T-cell (primary cell): ENCODE measurements around the gene AHNAK. TPM values are rescaled to one million over a fixed set of nuclear protein-coding genes. Genes with fewer than 3 reads are reported as not detected.
"Not testable (repeated sequence)": the region's sequence is repeated elsewhere in the genome, so short reads cannot be mapped to it uniquely, and the experiment has no call there.

Experiments
- ATAC-seq, 4 experiments: fragments of 200-7000 bp in 3 of 4; fragments of 150-1000 bp in 1 of 4; cut with Tn5 transposase; replicated peaks in 1 of 4; 1 replicate in 3 of 4; 2 replicates in 1 of 4; pipeline ENCODE4 v1.10.0; 2021; ENCODE audit warnings: moderate library complexity in 3 of 4, mild to moderate bottlenecking in 2 of 4, moderate number of reproducible peaks in 1 of 4
- CTCF ChIA-PET, 2 donors: fragments of 300-600 bp; sonication (Branson Sonifier 250); formaldehyde crosslinking; loops; one replicate each; lab custom pipeline; 2022; ENCODE audit warnings: antibody characterized with exemption in 2 of 2; lab: Charles Lee
- POLR2A ChIA-PET, 2 donors: fragments of 300-600 bp; sonication (Branson Sonifier 250); formaldehyde crosslinking; loops; one replicate each; lab custom pipeline; 2022; ENCODE audit warnings: antibody characterized with exemption in 2 of 2; lab: Charles Lee
- DNase-seq, 35 experiments: peaks; one replicate each; pipeline versions ENCODE4 v3.0.0 to v3.0.0-alpha.2; 2013 to 2023
- H3K27ac ChIP-seq: one replicate; pipeline ENCODE4 v1.5.1; 2013; ENCODE audit warnings: low read length
- H3K27me3 ChIP-seq, 2 experiments: replicated peaks in 1 of 2; 1 replicate in 1 of 2; 2 replicates in 1 of 2; pipeline versions ENCODE4 v1.6.1 to v1.7.0; 2013; ENCODE audit warnings: low read length in 1 of 2, mixed read lengths in 1 of 2; ENCODE audit not compliant: control insufficient read depth in 2 of 2, insufficient read depth in 2 of 2; ENCODE audit errors: extremely low read depth in 1 of 2
- H3K36me3 ChIP-seq, 2 donors: 1 replicate in 1 of 2; 2 replicates in 1 of 2; pipeline versions ENCODE4 v1.6.1 to v1.7.0; 2013; ENCODE audit warnings: low read length in 1 of 2; ENCODE audit not compliant: control insufficient read depth in 2 of 2, insufficient read depth in 1 of 2; ENCODE audit errors: extremely low read depth in 1 of 2
- H3K4me1 ChIP-seq, 2 experiments: 1 replicate in 1 of 2; 2 replicates in 1 of 2; pipeline versions ENCODE4 v1.6.1 to v1.7.0; 2013; ENCODE audit warnings: low read length in 2 of 2, mixed read lengths in 1 of 2; ENCODE audit not compliant: insufficient read depth in 2 of 2, control insufficient read depth in 1 of 2; ENCODE audit errors: extremely low read depth in 1 of 2
- H3K4me3 ChIP-seq, 2 donors: 1 replicate in 1 of 2; 2 replicates in 1 of 2; pipeline versions ENCODE4 v1.5.1 to v1.7.0; 2013; ENCODE audit warnings: mild to moderate bottlenecking in 2 of 2, low read length in 1 of 2, moderate library complexity in 1 of 2; ENCODE audit not compliant: control insufficient read depth in 1 of 2; ENCODE audit errors: extremely low read depth in 1 of 2
- H3K9me3 ChIP-seq: 2 replicates; pipeline ENCODE4 v1.7.0; 2013
- H3K27ac Mint-ChIP-seq, 2 donors: one replicate each; pipeline ENCODE4 v1.8.0; 2020 to 2021; ENCODE audit warnings: mild to moderate bottlenecking in 2 of 2, mixed read lengths in 2 of 2
- H3K27me3 Mint-ChIP-seq, 2 donors: one replicate each; pipeline ENCODE4 v1.8.0; 2021 to 2022; ENCODE audit warnings: mixed read lengths in 2 of 2
- H3K36me3 Mint-ChIP-seq: one replicate; pipeline ENCODE4 v1.8.0; 2021; ENCODE audit warnings: mixed read lengths
- H3K4me1 Mint-ChIP-seq, 3 donors: one replicate each; pipeline ENCODE4 v1.8.0; 2020 to 2022; ENCODE audit warnings: mixed read lengths in 3 of 3, mild to moderate bottlenecking in 1 of 3
- H3K4me3 Mint-ChIP-seq, 3 donors: one replicate each; pipeline ENCODE4 v1.8.0; 2020 to 2022; ENCODE audit warnings: mild to moderate bottlenecking in 3 of 3, mixed read lengths in 3 of 3, moderate library complexity in 3 of 3
- H3K9me3 Mint-ChIP-seq, 3 donors: one replicate each; pipeline ENCODE4 v1.8.0; 2020 to 2022; ENCODE audit warnings: mixed read lengths in 3 of 3
- WGBS: methylation state at CpG from one replicate; pipeline ENCODE4 v1.1.5; 2013; ENCODE audit warnings: missing lambda C conversion rate; ENCODE audit not compliant: insufficient coverage; 5-methylcytosine and 5-hydroxymethylcytosine counted together
- total RNA-seq, 35 experiments: library from RNA in 6 of 35; stranded (reverse) in 6 of 35; fragments of 120-200 nt in 1 of 35; gene quantifications; one replicate each; pipeline versions ENCODE4 v1.2.1 to v1.2.4 and lab custom pipeline; 2013 to 2026

Gene AHNAK
- total RNA-seq, 5 donors from 2014 or later (not counting 1 experiment from before 2014, with no cell fraction given): 267 to 636 (median 395) TPM

- Histone ChIP-seq H3K27ac (peak overlapping the region; percentile 92), H3K36me3 (peaks cover 13 to 51% of the 10 kb centered on the region in 2 donors), H3K4me1 (peaks cover 15 to 52% of the 10 kb centered on the region in 2 experiments), H3K27me3 (no peaks in the 10 kb centered on the region), H3K4me3 (peak overlapping the region; percentile 52 to 93), H3K9me3 (no peaks in the 10 kb centered on the region)
- peaks cover 47 to 59% (median 57%) of the 10 kb centered on the region in 3 donors for H3K4me1 Mint-ChIP-seq
- WGBS: 3% methylated on average over 10 of the region's 17 CpGs
- DNase-seq: no peak
- H3K36me3 Mint-ChIP-seq: peaks cover 35% of the 10 kb centered on the region
- ATAC-seq: no peak
- ChIA-PET CTCF (interaction anchor here (0.5 to 3.2 kb wide), 33 partner anchors 9 to 290 kb away, joined by 3 to 27 read pairs (median 5); partner anchors contain the start of genes B3GAT3 (in 1 of the 2), BSCL2 (in 1 of the 2), C11orf98 (in 1 of the 2) and CSKMT (in 1 of the 2)), POLR2A (interaction anchor here (0.5 to 3.1 kb wide), 27 partner anchors 8 to 291 kb away, joined by 3 to 28 read pairs (median 7); partner anchors contain the start of genes C11orf98 (in 2 of the 2), CSKMT (in 2 of the 2), B3GAT3 (in 1 of the 2) and EEF1G (in 1 of the 2))
- no peaks in the 10 kb centered on the region for H3K9me3 Mint-ChIP-seq
- H3K27ac Mint-ChIP-seq: peak overlapping the region; percentile 98 to 99
- H3K27me3 Mint-ChIP-seq: no peaks in the 10 kb centered on the region
- H3K4me3 Mint-ChIP-seq: peak overlapping the region; percentile 96 to 99 (median 97)
Observed at GRCh38 chr11:62592146-62592815, 45.7 kb upstream of the AHNAK start.

DNA sequence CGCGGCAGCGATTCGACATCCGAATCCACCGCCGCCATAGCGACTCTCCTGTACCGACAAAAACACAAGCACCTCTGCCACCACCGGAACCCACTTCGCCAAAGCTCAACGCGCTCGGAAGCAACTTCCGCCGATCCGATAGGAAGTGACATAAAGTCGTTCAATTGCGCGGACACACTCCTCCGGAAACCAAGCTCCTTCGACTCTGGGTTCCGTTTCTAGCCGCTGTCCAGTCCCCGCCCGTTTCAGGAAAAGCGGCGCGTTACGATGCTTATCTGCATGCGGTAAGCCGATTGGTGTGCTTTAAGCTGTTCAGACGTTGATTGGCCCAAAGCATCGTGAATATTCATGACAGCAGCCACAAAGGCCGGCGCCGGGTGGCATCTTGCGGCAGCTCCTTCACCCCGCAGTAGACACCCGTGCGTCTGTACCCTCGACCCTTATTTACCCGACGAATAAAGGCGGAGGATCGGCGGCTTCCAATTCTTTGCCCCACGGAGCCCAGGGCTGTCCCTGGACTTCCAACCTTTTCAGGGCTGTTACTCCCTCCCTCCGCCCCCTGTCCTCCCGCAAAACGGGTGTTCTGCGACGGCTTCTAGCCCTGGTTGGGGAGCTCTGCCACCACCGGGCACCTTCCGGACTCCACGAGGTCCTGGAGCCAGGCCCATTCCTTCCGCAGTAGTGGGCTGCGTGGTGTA lies 45.0 kb upstream of the AHNAK start, which contains the start of gene TUT1:
TUT1 (minus strand) TSS at position 76 of the 698 bp plus-strand sequence; CDS start at position 38, 38 bp downstream.
- Histone ChIP-seq H3K27me3 (no peaks in the 10 kb centered on the region), H3K4me3 (peak within 1 kb of the TSS; percentile 90 to 93), H3K27ac (peak within 1 kb of the TSS; percentile 92), H3K9me3 (no peaks in the 10 kb centered on the region), H3K36me3 (peaks cover 15 to 45% of the 10 kb centered on the region in 2 donors), H3K4me1 (peaks cover 15 to 48% of the 10 kb centered on the region in 2 experiments)
- peaks cover 31% of the 10 kb centered on the region for H3K36me3 Mint-ChIP-seq
- H3K27ac Mint-ChIP-seq: peak within 1 kb of the TSS; percentile 98 to 99
- peaks cover 44 to 57% (median 55%) of the 10 kb centered on the region in 3 donors for H3K4me1 Mint-ChIP-seq
- CTCF ChIA-PET: interaction anchor here (0.5 to 3.2 kb wide), 37 partner anchors 8 to 420 kb away, joined by 3 to 27 read pairs (median 5); partner anchors contain the start of genes CSKMT (in 2 of the 2), B3GAT3 (in 1 of the 2), BSCL2 (in 1 of the 2) and C11orf98 (in 1 of the 2)
- H3K4me3 Mint-ChIP-seq: peak within 1 kb of the TSS; percentile 96 to 99 (median 97)
- POLR2A ChIA-PET: interaction anchor here (0.5 to 3.1 kb wide), 33 partner anchors 9 to 291 kb away, joined by 3 to 28 read pairs (median 6); partner anchors contain the start of genes C11orf98 (in 2 of the 2), CSKMT (in 2 of the 2), B3GAT3 (in 1 of the 2) and EEF1G (in 1 of the 2)
- DNase-seq (peak; percentile 91 to 99 (median 96)), ATAC-seq (peak; percentile 85 to 91 (median 88))
- no peaks in the 10 kb centered on the region for H3K9me3 Mint-ChIP-seq
- H3K27me3 Mint-ChIP-seq: no peaks in the 10 kb centered on the region
- WGBS: under 1% methylated on average over 58 of the region's 58 CpGs

GRCh38 chr11:62588966-62589637 lies 42.5 kb upstream of the AHNAK start:
- peak overlapping the region in 1 of 3 donors; percentile 97 for H3K4me3 Mint-ChIP-seq
- POLR2A ChIA-PET: no interaction called here
- Histone ChIP-seq H3K27ac (no peak overlapping the region), H3K36me3 (peaks cover 9 to 37% of the 10 kb centered on the region in 2 donors), H3K4me3 (no peak overlapping the region), H3K9me3 (no peaks in the 10 kb centered on the region), H3K27me3 (no peaks in the 10 kb centered on the region), H3K4me1 (peaks cover 15 to 42% of the 10 kb centered on the region in 2 experiments)
- H3K9me3 Mint-ChIP-seq: no peaks in the 10 kb centered on the region
- H3K4me1 Mint-ChIP-seq: peaks cover 32 to 50% (median 48%) of the 10 kb centered on the region in 3 donors
- peaks cover 14% of the 10 kb centered on the region for H3K36me3 Mint-ChIP-seq
- DNase-seq (peak in 1 of 35 experiments; percentile 13), ATAC-seq (no peak)
- 76% methylated on average over 11 of the region's 18 CpGs for WGBS
- H3K27ac Mint-ChIP-seq: peak overlapping the region in 1 of 2 donors; percentile 98
- no peaks in the 10 kb centered on the region for H3K27me3 Mint-ChIP-seq
- CTCF ChIA-PET: interaction anchor here in 1 of 2 donors (0.6 to 2.1 kb wide), 2 partner anchors 164 to 184 kb away, joined by 4 to 7 read pairs; no protein-coding TSS in a partner anchor

GRCh38 chr11:62585356-62585755 lies 38.8 kb upstream of the AHNAK start:
- H3K36me3 Mint-ChIP-seq: peaks cover 16% of the 10 kb centered on the region
- Histone ChIP-seq H3K4me1 (peaks cover 0 to 14% of the 10 kb centered on the region in 2 experiments), H3K36me3 (peaks cover 13 to 44% of the 10 kb centered on the region in 2 donors)
- H3K27me3 Mint-ChIP-seq, H3K27ac Mint-ChIP-seq, H3K9me3 Mint-ChIP-seq, H3K4me3 Mint-ChIP-seq, POLR2A ChIA-PET, H3K9me3 ChIP-seq, H3K4me3 ChIP-seq, H3K27ac ChIP-seq, DNase-seq, H3K27me3 ChIP-seq, ATAC-seq, CTCF ChIA-PET: not testable (repeated sequence)
- 100% methylated on average over 7 of the region's 7 CpGs for WGBS
- peaks cover 0 to 24% (median 18%) of the 10 kb centered on the region in 3 donors for H3K4me1 Mint-ChIP-seq

DNA sequence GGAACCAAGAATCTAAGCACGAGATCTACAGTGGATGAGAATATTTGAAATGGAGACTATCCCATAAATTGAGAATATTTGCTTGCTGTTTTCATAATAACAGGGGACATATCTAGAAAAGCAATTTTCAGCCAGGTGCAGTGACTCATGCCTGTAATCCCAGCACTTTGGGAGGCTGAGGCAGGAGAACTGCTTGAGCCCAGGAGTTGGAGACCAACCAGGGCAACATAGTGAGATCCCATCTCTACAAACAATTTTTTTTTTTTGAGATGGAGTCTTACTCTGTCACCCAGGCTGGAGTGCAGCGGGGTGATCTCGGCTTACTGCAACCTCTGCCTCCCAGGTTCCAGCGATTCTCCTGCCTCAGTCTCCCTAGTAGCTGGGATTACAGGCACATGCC lies 35.1 kb upstream of the AHNAK start:
- H3K9me3 Mint-ChIP-seq, H3K27me3 Mint-ChIP-seq, H3K27ac Mint-ChIP-seq, H3K9me3 ChIP-seq, H3K4me3 Mint-ChIP-seq, POLR2A ChIA-PET, H3K4me3 ChIP-seq, H3K27me3 ChIP-seq, H3K4me1 Mint-ChIP-seq, ATAC-seq, DNase-seq, H3K4me1 ChIP-seq, H3K27ac ChIP-seq: not testable (repeated sequence)
- peaks cover 33 to 53% of the 10 kb centered on the region in 2 donors for H3K36me3 ChIP-seq
- WGBS: 100% methylated on average over 3 of the region's 4 CpGs
- H3K36me3 Mint-ChIP-seq: peaks cover 23% of the 10 kb centered on the region
- CTCF ChIA-PET: interaction anchor here in 1 of 2 donors (0.7 kb wide), 1 partner anchor 142 kb away, joined by 4 read pairs; no protein-coding TSS in a partner anchor
